Pancreas (tissue), 10 donors: ENCODE data around the gene GOLGA1. TPM values are rescaled to one million over a fixed set of nuclear protein-coding genes. Genes with fewer than 3 reads are reported as not detected.

Experiments used
- ATAC-seq, 4 donors: fragments of 200-7000 bp; cut with Tn5 transposase; one replicate each; pipeline versions ENCODE4 v1.8.0 to v1.9.1; 2020; ENCODE audit warnings: mild to moderate bottlenecking in 4 of 4, moderate library complexity in 4 of 4
- DNase-seq, 6 donors: peaks; one replicate each; pipeline ENCODE4 v3.0.0-alpha.2; 2020
- FAIRE-seq: peaks from 2 replicates; lab custom pipeline; 2012; peaks lifted over from hg19 to GRCh38; lab: Jason Lieb, UNC
- H3K27ac ChIP-seq, 4 donors: fragments of 200-600 bp; sonication (generic); 1 replicate in 3 of 4; 2 replicates in 1 of 4; pipeline versions ENCODE4 v1.5.0 to v1.8.0; 2020
- H3K27me3 ChIP-seq, 4 donors: fragments of 200-600 bp; one replicate each; pipeline ENCODE4 v1.8.0; 2021
- H3K36me3 ChIP-seq, 3 donors: fragments of 200-600 bp; sonication (generic) in 1 of 3; one replicate each; pipeline versions ENCODE4 v1.5.0 to v1.8.0; 2020 to 2021
- H3K4me1 ChIP-seq, 3 donors: fragments of 200-600 bp; one replicate each; pipeline ENCODE4 v1.8.0; 2021
- H3K4me3 ChIP-seq, 4 donors: fragments of 200-600 bp; sonication (generic) in 2 of 4; one replicate each; pipeline versions ENCODE4 v1.5.0 to v1.8.0; 2020 to 2021
- H3K9me3 ChIP-seq, 4 donors: fragments of 200-600 bp; one replicate each; pipeline ENCODE4 v1.8.0; 2021
- CTCF ChIP-seq, 4 donors: fragments of 200-600 bp; sonication (generic) in 3 of 4; IDR thresholded peaks; one replicate each; pipeline versions ENCODE4 v1.5.0 to v1.8.0; 2021; ENCODE audit warnings: antibody characterized with exemption in 4 of 4
- WGBS, 2 donors: extraction: QIAGEN DNeasy Blood & Tissue Kit; methylation state at CpG; one replicate each; pipeline ENCODE4 v1.1.7; 2013; 5-methylcytosine and 5-hydroxymethylcytosine counted together
- intact Hi-C, 3 donors: fragments of 100-400 bp; cut with DNase I; formaldehyde crosslinking; loops; one replicate each; pipeline versions ENCODE4 v1.11.1 to v1.14.2; 2022
- polyA plus RNA-seq, 2 donors: library from polyadenylated mRNA; stranded (reverse); fragments of 200-250 nt; gene quantifications; one replicate each; pipeline ENCODE4 v1.2.3, GENCODE V29; 2013
- total RNA-seq, 6 donors: library from RNA; stranded (reverse); fragmentation: NEBNext Ultra II Directional in 4 of 6; extraction: Animal tissue kit (Norgen Biotek cat#: 25700) in 4 of 6; gene quantifications; one replicate each; pipeline versions ENCODE4 v1.2.1 to v1.2.4, GENCODE V29; 2021 to 2023
- donor health status: healthy with polysubstance abuse.
- donor health status: DM: no; HTN: no; CAD: no; lungs with moderate emphysema.
- donor health status: DM: no; HTN: no; CAD: no.
- donor health status: control.
- donor health status: control.
- donor health status: Bipolar disorder and iron deficiency.
- donor health status: DM: yes; HTN: yes; CAD: no.
- donor health status: DM: no; HTN: no; CAD: no.
- donor health status: DM: no; HTN: no; CAD: no.
- donor health status: DM: yes; HTN: yes; CAD: no.

GOLGA1 gene
- total and polyA plus RNA-seq, 8 donors, result 9.0 to 14.7 (median 10.9) TPM

GRCh38 chr9:124869986-124870560 is 70.8 kb downstream of the GOLGA1 start:
- peak overlapping the region; percentile 92 to 99 (median 94) for H3K4me3 ChIP-seq
- H3K4me1 ChIP-seq, result peaks cover 7 to 27% (median 11%) of the 10 kb centered on the region in 3 donors
- H3K36me3 ChIP-seq, result peaks cover 0 to 4% (median 3%) of the 10 kb centered on the region in 3 donors
- no peaks in the 10 kb centered on the region for H3K27me3 ChIP-seq
- peak in 1 of 6 donors; percentile 40 for DNase-seq
- TF ChIP-seq CTCF (IDR thresholded peaks at IDR 0.05), result no peak
- no peaks in the 10 kb centered on the region for H3K9me3 ChIP-seq
- peak in 3 of 4 donors; percentile 9 to 32 (median 22) for ATAC-seq
- no peak for FAIRE-seq
- intact Hi-C loops, result no loop called here
- WGBS, 2 donors, result 4 to 11% methylated on average over 12 of the region's 12 CpGs
- peak overlapping the region in 3 of 4 donors; percentile 85 for H3K27ac ChIP-seq

- peaks cover 7 to 27% (median 11%) of the 10 kb centered on the region in 3 donors for H3K4me1 ChIP-seq
- intact Hi-C loops, result no loop called here
These were observed 71.4 kb downstream of the GOLGA1 start for GRCh38 chr9:124869466-124869985.

GRCh38 chr9:124868511-124869465 is 72.1 kb downstream of the GOLGA1 start:
- Histone ChIP-seq H3K4me1 (peaks cover 7 to 27% (median 11%) of the 10 kb centered on the region in 3 donors), H3K36me3 (no peaks in the 10 kb centered on the region), H3K4me3 (peak overlapping the region; percentile 92 to 99 (median 94)), H3K9me3 (no peaks in the 10 kb centered on the region), H3K27ac (peak overlapping the region; percentile 85 to 90 (median 85)), H3K27me3 (no peaks in the 10 kb centered on the region)
- ATAC-seq (peak; percentile 95 to 96 (median 96)), DNase-seq (peak; percentile 84 to 96 (median 90)), FAIRE-seq (no peak)
- 0% methylated on average over 82 to 101 of the region's 101 CpGs for WGBS, 2 donors
- intact Hi-C loops, result no loop called here
- no peak for TF ChIP-seq CTCF (IDR thresholded peaks at IDR 0.05)

More at GRCh38 chr9:124869466-124869985, 71.4 kb downstream of the GOLGA1 start:
- H3K27me3 ChIP-seq, result no peaks in the 10 kb centered on the region
- peak overlapping the region; percentile 92 to 99 (median 94) for H3K4me3 ChIP-seq
- no peaks in the 10 kb centered on the region for H3K36me3 ChIP-seq
- DNase-seq (peak in 4 of 6 donors; percentile 36 to 82 (median 64)), ATAC-seq (peak; percentile 19 to 39 (median 26)), FAIRE-seq (no peak)
- TF ChIP-seq CTCF (IDR thresholded peaks at IDR 0.05), result no peak
- H3K9me3 ChIP-seq, result no peaks in the 10 kb centered on the region
- H3K27ac ChIP-seq, result peak overlapping the region; percentile 85 to 90 (median 85)
- 0 to 1% methylated on average over 33 to 40 of the region's 41 CpGs for WGBS, 2 donors

GRCh38 chr9:124863371-124863871 is 77.5 kb downstream of the GOLGA1 start:
- Histone ChIP-seq H3K27me3 (no peaks in the 10 kb centered on the region), H3K27ac (peak overlapping the region in 3 of 4 donors; percentile 79 to 87 (median 82)), H3K4me1 (peaks cover 0 to 33% (median 31%) of the 10 kb centered on the region in 3 donors), H3K36me3 (peaks cover 3 to 20% (median 14%) of the 10 kb centered on the region in 3 donors), H3K9me3 (no peaks in the 10 kb centered on the region), H3K4me3 (peak overlapping the region in 1 of 4 donors; percentile 69)
- peak in 2 of 4 donors; percentile 6 to 7 for ATAC-seq
- TF ChIP-seq CTCF (IDR thresholded peaks at IDR 0.05), result no peak
- intact Hi-C loops, result no loop called here
- no peak for FAIRE-seq
- peak in 1 of 6 donors; percentile 42 for DNase-seq
- WGBS, 2 donors, result 20 to 25% methylated on average over 7 of the region's 7 CpGs
